Occipital lobe (tissue), 1 donor: ENCODE data around the gene CLGN. TPM values are rescaled to one million over a fixed set of nuclear protein-coding genes. Genes with fewer than 3 reads are reported as not detected.

ENCODE experiments used
- total RNA-seq: library from RNA; depleted of rRNA; stranded (reverse); fragments of >200 nt; gene quantifications from one replicate; pipeline ENCODE4 v1.2.3, GENCODE V29; 2014

The CLGN gene
- total RNA-seq, 1 donor from 2014 or later: 3.4 TPM

Other genes with a start within 250 kb of the CLGN start
- gene SCOC, start 54.0 kb downstream of the CLGN start, total RNA-seq: 104 TPM
- not detected for gene MGAT4D, start 70.6 kb upstream of the CLGN start, total RNA-seq
- gene ELMOD2, start 96.5 kb upstream of the CLGN start, total RNA-seq: 55.4 TPM
- not detected for gene UCP1, start 141.3 kb upstream of the CLGN start, total RNA-seq